ENCODE data around the gene TSGA10IP. TPM values are rescaled to one million over a fixed set of nuclear protein-coding genes. Genes with fewer than 3 reads are reported as not detected.

Gene TSGA10IP
- total RNA-seq, 1 experiment from 2014 or later: 3.4 TPM

- Mint-ChIP-seq H3K27me3 (ENCODE audit: low read depth) (no peaks in the 10 kb centered on the region), H3K9me3 (no peaks in the 10 kb centered on the region), H3K27ac (no peak overlapping the region), H3K4me3 (no peak overlapping the region), H3K36me3 (peaks cover 54% of the 10 kb centered on the region), H3K4me1 (peaks cover 16% of the 10 kb centered on the region)
- CTCF ChIA-PET: interaction anchor here (0.8 kb wide), 3 partner anchors 11 to 82 kb away, joined by 3 to 5 read pairs (median 5); partner anchors contain the start of gene FIBP
- ATAC-seq: no peak
- POLR2A ChIA-PET: interaction anchor here (0.5 kb wide), 1 partner anchor 36 kb away, joined by 3 read pairs; the partner anchor contains the start of genes BANF1 and EIF1AD
- DNase-seq (ENCODE audit: low spot score): no peak
- TF ChIP-seq AR (CRISPR knock-in tag; IDR thresholded peaks at IDR 0.05) (no peak), E2F5 (CRISPR knock-in tag; IDR thresholded peaks at IDR 0.05) (no peak), ZNF219 (CRISPR knock-in tag; IDR thresholded peaks at IDR 0.05; ENCODE audit: borderline replicate concordance) (no peak), SOX15 (CRISPR knock-in tag; IDR thresholded peaks at IDR 0.05) (no peak), ZNF512 (CRISPR knock-in tag; IDR thresholded peaks at IDR 0.05; ENCODE audit: borderline replicate concordance) (no peak)
Measured at GRCh38 chr11:65965986-65966762, 20.9 kb downstream of the TSGA10IP start.

- H3K27me3 Mint-ChIP-seq (ENCODE audit: low read depth): no peaks in the 10 kb centered on the region
- H3K4me3 Mint-ChIP-seq: no peak overlapping the region
- no peak for TF ChIP-seq CTCF (IDR thresholded peaks at IDR 0.05)
- TF ChIP-seq MAX (CRISPR knock-in tag; IDR thresholded peaks at IDR 0.05): no peak
- TF ChIP-seq RELA (CRISPR knock-in tag; IDR thresholded peaks at IDR 0.05; ENCODE audit: borderline replicate concordance): no peak
- no peak for TF ChIP-seq FOXP4 (CRISPR knock-in tag; IDR thresholded peaks at IDR 0.05)
- TF ChIP-seq GTF2I (CRISPR knock-in tag; conservative IDR thresholded peaks at IDR 0.05): no peak
- TF ChIP-seq OVOL2 (CRISPR knock-in tag; IDR thresholded peaks at IDR 0.05; ENCODE audit: borderline replicate concordance): no peak
- TF ChIP-seq SMAD4 (CRISPR knock-in tag; IDR thresholded peaks at IDR 0.05): no peak
- no peak for TF ChIP-seq PRRX2 (CRISPR knock-in tag; IDR thresholded peaks at IDR 0.05)
- TF ChIP-seq E2F5 (CRISPR knock-in tag; IDR thresholded peaks at IDR 0.05): no peak
- no peak for TF ChIP-seq NR1H2 (CRISPR knock-in tag; IDR thresholded peaks at IDR 0.05)
- TF ChIP-seq USF2 (CRISPR knock-in tag; IDR thresholded peaks at IDR 0.05): no peak
- TF ChIP-seq ZNF219 (CRISPR knock-in tag; IDR thresholded peaks at IDR 0.05; ENCODE audit: borderline replicate concordance): no peak
- no peak for TF ChIP-seq E2F4 (CRISPR knock-in tag; IDR thresholded peaks at IDR 0.05; ENCODE audit: borderline replicate concordance, low read depth)
- no peak for TF ChIP-seq EMX1 (CRISPR knock-in tag; IDR thresholded peaks at IDR 0.05)
- TF ChIP-seq NR2C2 (CRISPR knock-in tag; IDR thresholded peaks at IDR 0.05): no peak
- ATAC-seq: no peak
- peaks cover 12% of the 10 kb centered on the region for H3K4me1 Mint-ChIP-seq
- H3K36me3 Mint-ChIP-seq: peaks cover 62% of the 10 kb centered on the region
- POLR2A ChIA-PET: no interaction called here
- no peaks in the 10 kb centered on the region for H3K9me3 Mint-ChIP-seq
- CTCF ChIA-PET: interaction anchor here (0.9 kb wide), 1 partner anchor 21 kb away, joined by 4 read pairs; no protein-coding TSS in a partner anchor
- DNase-seq (ENCODE audit: low spot score): no peak
- no peak overlapping the region for H3K27ac Mint-ChIP-seq
Measured at GRCh38 chr11:65967329-65967934, 22.2 kb downstream of the TSGA10IP start.
